Dermis blood vessel endothelial cell (primary cell): ENCODE data around the gene FGF12. TPM values are rescaled to one million over a fixed set of nuclear protein-coding genes. Genes with fewer than 3 reads are reported as not detected.

Experiments
- DNase-seq: peaks from one replicate; pipeline ENCODE4 v3.0.0; 2010
- total RNA-seq: library from RNA; depleted of rRNA; stranded (reverse); fragments of >200 nt; gene quantifications from 2 replicates; pipeline ENCODE4 v1.2.3, GENCODE V29; 2014

The FGF12 gene
- total RNA-seq, 1 donor from 2014 or later = 1.2 TPM

DNA sequence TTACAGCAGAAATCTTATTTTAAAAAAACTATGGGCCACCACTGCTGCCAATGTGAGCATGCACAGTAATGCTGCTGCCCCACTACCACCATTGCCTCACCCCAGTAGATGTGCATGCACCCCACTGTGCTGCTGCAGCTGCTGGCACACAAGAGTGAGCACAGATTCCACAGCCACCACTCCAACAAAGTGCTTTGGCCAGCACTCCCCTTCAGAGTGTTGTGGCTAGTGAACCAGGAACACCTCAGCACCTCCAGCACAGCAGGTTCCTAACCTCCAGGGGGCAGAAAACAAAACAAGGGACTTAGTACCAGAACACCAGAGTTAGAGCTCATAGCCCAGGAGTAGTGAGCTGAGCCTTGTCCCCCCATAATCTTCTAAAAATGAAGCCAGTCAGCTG is 636.8 kb downstream of the FGF12 start:
- no peak for DNase-seq

Other genes with a start within 250 kb of the FGF12 start
- 3.9 and 4.0 TPM in 2 replicates for gene MB21D2, start 190.3 kb upstream of the FGF12 start, total RNA-seq